K562 (cell line): ENCODE measurements around the gene GABRA4. TPM values are rescaled to one million over a fixed set of nuclear protein-coding genes. Genes with fewer than 3 reads are reported as not detected.

Experiments
- ATAC-seq: fragments of 200-7000 bp; cut with Tn5 transposase; 3 replicates; pipeline ENCODE4 v1.9.1; 2020; ENCODE audit warnings: moderate library complexity
- BruUV-seq: library from RNA; stranded (reverse); fragments of 400-500 nt; replicated peaks from 2 replicates; lab custom pipeline; 2021; lab: Mats Ljungman, UMichigan
- CTCF ChIA-PET: fragments of 300-600 bp; formaldehyde crosslinking; extraction: SDS; loops from one replicate; lab custom pipeline; 2021; ENCODE audit warnings: low intra/inter-chr PET ratio; lab: Yijun Ruan, JAX
- POLR2A ChIA-PET: fragments of 300-600, 350-650 bp; sonication (Branson Sonifier 250); formaldehyde crosslinking; extraction: SDS; loops from one replicate; lab custom pipeline; 2021; ENCODE audit warnings: antibody characterized with exemption, inconsistent platforms; lab: Yijun Ruan, JAX
- DNase-seq, 4 experiments: peaks; one replicate each; pipeline versions ENCODE4 v3.0.0 to v3.0.0-alpha.2; 2011 to 2018; ENCODE audit warnings: low spot score in 3 of 4, mixed read lengths in 3 of 4; ENCODE audit errors: extremely low read depth in 1 of 4
- FAIRE-seq: peaks from 2 replicates; lab custom pipeline; 2011; peaks lifted over from hg19 to GRCh38; lab: Jason Lieb, UNC
- H2AFZ ChIP-seq: 2 replicates; pipeline ENCODE4 v1.6.0; 2011; ENCODE audit warnings: low read depth, low read length, control low read depth, inconsistent platforms
- H3K27ac ChIP-seq: fragments of 200-600 bp; 3 replicates; pipeline ENCODE4 v1.8.0; 2011; ENCODE audit warnings: low read depth, mild to moderate bottlenecking, control low read depth, inconsistent platforms, low read length, moderate library complexity, mixed read lengths; ENCODE audit errors: extremely low read depth
- H3K27me3 ChIP-seq, 2 experiments: fragments of 300-600 bp in 1 of 2; 2 replicates in 1 of 2; 3 replicates in 1 of 2; pipeline versions ENCODE4 v1.6.0 to v1.8.0; 2011; ENCODE audit warnings: inconsistent platforms in 2 of 2, low read length in 2 of 2, mild to moderate bottlenecking in 1 of 2, mixed read lengths in 1 of 2, moderate library complexity in 1 of 2; ENCODE audit not compliant: control insufficient read depth in 2 of 2, insufficient read depth in 2 of 2
- H3K36me3 ChIP-seq: fragments of 300-600 bp; 3 replicates; pipeline ENCODE4 v1.8.0; 2011; ENCODE audit warnings: mild to moderate bottlenecking, low read length, inconsistent platforms; ENCODE audit not compliant: control insufficient read depth, insufficient read depth
- H3K4me1 ChIP-seq, 2 experiments: fragments of 200-600 bp in 1 of 2; replicated peaks in 1 of 2; 2 replicates in 1 of 2; 3 replicates in 1 of 2; pipeline versions ENCODE4 v1.5.1 to v1.8.0; 2011; ENCODE audit warnings: inconsistent platforms in 2 of 2, low read length in 2 of 2, mild to moderate bottlenecking in 1 of 2, mixed read lengths in 1 of 2, moderate library complexity in 1 of 2; ENCODE audit not compliant: control insufficient read depth in 2 of 2, insufficient read depth in 2 of 2
- H3K4me2 ChIP-seq: 2 replicates; pipeline ENCODE4 v1.6.1; 2011; ENCODE audit warnings: low read length, control low read depth, inconsistent platforms, mixed read lengths; ENCODE audit not compliant: insufficient read depth
- H3K4me3 ChIP-seq: fragments of 200-600 bp; sonication (generic), shearing (Covaris generic); 2 replicates; pipeline ENCODE4 v1.5.1; 2016; ENCODE audit warnings: control low read depth, inconsistent platforms
- H3K79me2 ChIP-seq: fragments of 200-600 bp; 3 replicates; pipeline ENCODE4 v1.8.0; 2011; ENCODE audit warnings: low read length, inconsistent platforms; ENCODE audit not compliant: control insufficient read depth, insufficient read depth
- H3K9ac ChIP-seq, 2 experiments: 2 replicates each; pipeline versions ENCODE4 v1.6.0 to v1.6.1; 2011; ENCODE audit warnings: low read depth in 2 of 2, low read length in 2 of 2, control low read depth in 1 of 2, inconsistent platforms in 1 of 2, mild to moderate bottlenecking in 1 of 2, mixed read lengths in 1 of 2; ENCODE audit not compliant: insufficient read depth in 1 of 2
- H3K9me1 ChIP-seq: one replicate; pipeline ENCODE4 v1.6.0; 2011; ENCODE audit warnings: inconsistent platforms, mild to moderate bottlenecking, low read length, moderate library complexity; ENCODE audit not compliant: control insufficient read depth, insufficient read depth
- H3K9me3 ChIP-seq: replicated peaks from 2 replicates; pipeline ENCODE4 v1.5.1; 2011; ENCODE audit warnings: low read depth, low read length, inconsistent platforms; ENCODE audit not compliant: control insufficient read depth, insufficient read depth
- H4K20me1 ChIP-seq: replicated peaks from 2 replicates; pipeline ENCODE4 v1.6.1; 2011; ENCODE audit warnings: low read length, inconsistent platforms, mixed read lengths; ENCODE audit not compliant: control insufficient read depth, insufficient read depth
- CXXC5 ChIP-seq: fragments of 250-450 bp; sonication (Bioruptor Pico); IDR thresholded peaks from 2 replicates; pipeline ENCODE4 v1.8.0; 2022; ENCODE audit warnings: inconsistent platforms, mild to moderate bottlenecking, moderate library complexity
- NFIX ChIP-seq: fragments of 250-450 bp; sonication (Bioruptor Pico); IDR thresholded peaks from 2 replicates; pipeline ENCODE4 v1.4.0; 2020; ENCODE audit warnings: low read depth, mild to moderate bottlenecking, moderate library complexity
- NR4A1 ChIP-seq, 2 experiments: fragments of 250-450 bp in 1 of 2; fragments of 450-650 bp in 1 of 2; sonication (Bioruptor Pico) in 1 of 2; IDR thresholded peaks; 2 replicates each; pipeline versions ENCODE4 v1.4.0 to v1.6.1; 2016 to 2020; ENCODE audit warnings: mild to moderate bottlenecking in 2 of 2, missing compliant biosample characterization in 1 of 2, missing genetic modification characterization in 1 of 2, moderate library complexity in 1 of 2
- OTX1 ChIP-seq: fragments of 450-650 bp; formaldehyde crosslinking; IDR thresholded peaks from 2 replicates; pipeline ENCODE4 v1.4.0; 2022; ENCODE audit warnings: mild to moderate bottlenecking
- RHOXF2B ChIP-seq: fragments of 250-450 bp; sonication (Bioruptor Pico); conservative IDR thresholded peaks from 2 replicates; pipeline ENCODE4 v1.5.1; 2021
- SIN3B ChIP-seq: fragments of 450-650 bp; IDR thresholded peaks from 2 replicates; pipeline ENCODE4 v1.6.1; 2017; ENCODE audit warnings: low read depth, mild to moderate bottlenecking, moderate library complexity
- SIX5 ChIP-seq, 2 experiments: IDR thresholded peaks; 2 replicates each; pipeline ENCODE4 v1.6.1; 2011; ENCODE audit warnings: low read length in 2 of 2, borderline replicate concordance in 1 of 2, low read depth in 1 of 2, mild to moderate bottlenecking in 1 of 2, moderate library complexity in 1 of 2; ENCODE audit not compliant: insufficient read depth in 1 of 2
- ZNF696 ChIP-seq: fragments of 250-450 bp; sonication (Bioruptor Pico); conservative IDR thresholded peaks from 2 replicates; pipeline ENCODE4 v1.4.0; 2020; ENCODE audit warnings: mild to moderate bottlenecking, moderate library complexity
- in situ Hi-C: fragments of 300-500 bp; cut with MboI; formaldehyde crosslinking; loops from 4 replicates; pipeline ENCODE4 v1.15.0; 2018; ENCODE audit warnings: inconsistent platforms, mixed read lengths
- intact Hi-C: fragments of 100-400 bp; cut with micrococcal nuclease; formaldehyde crosslinking; loops from 2 replicates; pipeline ENCODE4 v1.14.2; 2022
- polyA plus RNA-seq, 8 experiments: library from polyadenylated mRNA; depleted of rRNA in 4 of 8; stranded (reverse) in 5 of 8; unstranded in 3 of 8; fragments of >200 nt; fragmentation: Nextera tagmentation in 2 of 8; fragmentation: Illumina TruSeq in 1 of 8; extraction: Ambion mirVana in 2 of 8; extraction: Trizol in 1 of 8; gene quantifications; 2 replicates each; pipeline versions ENCODE4 v1.2.1 to v1.2.3, GENCODE V29; 2011 to 2014; ENCODE audit warnings: inconsistent platforms in 1 of 8, missing spikeins in 1 of 8
- total RNA-seq, 7 experiments: library from RNA; depleted of rRNA in 6 of 7; stranded (reverse); fragments of >200 nt in 6 of 7; fragmentation: Illumina TruSeq in 2 of 7; extraction: Trizol in 2 of 7; gene quantifications; 2 replicates each; pipeline versions ENCODE4 v1.2.1 to v1.2.3, GENCODE V29; 2011 to 2021; ENCODE audit warnings: low replicate concordance in 1 of 7
- TF ChIP-seq, protein P1 (sequence below): IDR thresholded peaks from 2 replicates; pipeline ENCODE4 v1.6.1; 2011; ENCODE audit not compliant: insufficient read length; ENCODE audit errors: extremely low read depth
- TF ChIP-seq, protein P2 (sequence below): sonication (generic); formaldehyde crosslinking; IDR thresholded peaks from 2 replicates; pipeline ENCODE4 v1.8.0; 2022; ENCODE audit warnings: missing genetic modification reagents, mild to moderate bottlenecking, moderate library complexity, borderline replicate concordance
- TF ChIP-seq, protein P3 (sequence below): fragments of 250-450 bp; sonication (Bioruptor Pico); IDR thresholded peaks from 2 replicates; pipeline ENCODE4 v1.9.0; 2021; ENCODE audit warnings: mild to moderate bottlenecking
- TF ChIP-seq, protein P4 (sequence below): IDR thresholded peaks from 3 replicates; pipeline ENCODE4 v1.6.1; 2011; ENCODE audit warnings: borderline replicate concordance, mild to moderate bottlenecking; ENCODE audit not compliant: insufficient read length, insufficient read depth
- TF ChIP-seq, protein P5 (sequence below): sonication (generic); formaldehyde crosslinking; IDR thresholded peaks from 2 replicates; pipeline ENCODE4 v1.8.1; 2023; ENCODE audit warnings: mild to moderate bottlenecking, missing genetic modification reagents
- TF ChIP-seq, protein P6 (sequence below): fragments of 200-400 bp; formaldehyde crosslinking; IDR thresholded peaks from 2 replicates; pipeline ENCODE4 v1.6.1; 2017; ENCODE audit warnings: mild to moderate bottlenecking, low read depth, low read length, moderate library complexity
- TF ChIP-seq, protein P7 (sequence below): sonication (generic); formaldehyde crosslinking; IDR thresholded peaks from 2 replicates; pipeline ENCODE4 v1.9.0; 2022; ENCODE audit warnings: mild to moderate bottlenecking, missing genetic modification reagents

Gene GABRA4
- total and polyA plus RNA-seq, 9 of the 15 experiments (the other 6 are each of a cell fraction or from before 2014, with no cell fraction given): not detected

DNA sequence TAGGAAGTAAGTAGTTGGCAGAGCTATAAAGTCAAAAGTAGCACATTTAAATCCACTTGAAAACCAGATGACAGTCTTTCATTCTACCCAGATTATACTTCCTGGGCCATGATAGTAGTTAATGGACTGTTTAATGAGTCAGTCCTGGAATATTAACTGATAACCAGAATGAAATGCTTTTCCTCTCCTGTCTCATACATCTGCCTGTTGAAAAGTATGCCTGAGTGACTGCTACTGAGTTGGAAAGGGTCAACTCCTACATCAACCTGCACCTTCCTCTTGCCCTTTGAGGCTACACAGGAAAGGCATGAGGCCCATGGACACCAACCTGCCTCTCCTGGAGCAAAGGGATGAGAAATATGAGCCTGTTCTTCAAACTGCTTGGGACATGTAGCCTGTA lies 48.3 kb downstream of the GABRA4 start:
- DNase-seq: no peak
- TF ChIP-seq, protein P1, sequence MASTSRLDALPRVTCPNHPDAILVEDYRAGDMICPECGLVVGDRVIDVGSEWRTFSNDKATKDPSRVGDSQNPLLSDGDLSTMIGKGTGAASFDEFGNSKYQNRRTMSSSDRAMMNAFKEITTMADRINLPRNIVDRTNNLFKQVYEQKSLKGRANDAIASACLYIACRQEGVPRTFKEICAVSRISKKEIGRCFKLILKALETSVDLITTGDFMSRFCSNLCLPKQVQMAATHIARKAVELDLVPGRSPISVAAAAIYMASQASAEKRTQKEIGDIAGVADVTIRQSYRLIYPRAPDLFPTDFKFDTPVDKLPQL: no peak
- TF ChIP-seq SIX5 (IDR thresholded peaks at IDR 0.05; ENCODE audit: borderline replicate concordance in 1 of 2, insufficient read depth in 1 of 2, low read depth in 1 of 2, low read length in 2 of 2) (no peak), NFIX (no peak), RHOXF2B (CRISPR knock-in tag) (no peak), NR4A1 (CRISPR knock-in tag; IDR thresholded peaks at IDR 0.05) (no peak), NR4A1 (tag; IDR thresholded peaks at IDR 0.05) (no peak), SIN3B (no peak), ZNF696 (CRISPR knock-in tag) (no peak), CXXC5 (no peak), OTX1 (CRISPR knock-in tag) (no peak)
- TF ChIP-seq, protein P2, sequence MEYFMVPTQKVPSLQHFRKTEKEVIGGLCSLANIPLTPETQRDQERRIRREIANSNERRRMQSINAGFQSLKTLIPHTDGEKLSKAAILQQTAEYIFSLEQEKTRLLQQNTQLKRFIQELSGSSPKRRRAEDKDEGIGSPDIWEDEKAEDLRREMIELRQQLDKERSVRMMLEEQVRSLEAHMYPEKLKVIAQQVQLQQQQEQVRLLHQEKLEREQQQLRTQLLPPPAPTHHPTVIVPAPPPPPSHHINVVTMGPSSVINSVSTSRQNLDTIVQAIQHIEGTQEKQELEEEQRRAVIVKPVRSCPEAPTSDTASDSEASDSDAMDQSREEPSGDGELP (CRISPR knock-in tag): no peak
- TF ChIP-seq, protein P3, sequence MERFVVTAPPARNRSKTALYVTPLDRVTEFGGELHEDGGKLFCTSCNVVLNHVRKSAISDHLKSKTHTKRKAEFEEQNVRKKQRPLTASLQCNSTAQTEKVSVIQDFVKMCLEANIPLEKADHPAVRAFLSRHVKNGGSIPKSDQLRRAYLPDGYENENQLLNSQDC (CRISPR knock-in tag): no peak
- TF ChIP-seq, protein P4, sequence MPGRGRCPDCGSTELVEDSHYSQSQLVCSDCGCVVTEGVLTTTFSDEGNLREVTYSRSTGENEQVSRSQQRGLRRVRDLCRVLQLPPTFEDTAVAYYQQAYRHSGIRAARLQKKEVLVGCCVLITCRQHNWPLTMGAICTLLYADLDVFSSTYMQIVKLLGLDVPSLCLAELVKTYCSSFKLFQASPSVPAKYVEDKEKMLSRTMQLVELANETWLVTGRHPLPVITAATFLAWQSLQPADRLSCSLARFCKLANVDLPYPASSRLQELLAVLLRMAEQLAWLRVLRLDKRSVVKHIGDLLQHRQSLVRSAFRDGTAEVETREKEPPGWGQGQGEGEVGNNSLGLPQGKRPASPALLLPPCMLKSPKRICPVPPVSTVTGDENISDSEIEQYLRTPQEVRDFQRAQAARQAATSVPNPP: no peak
- TF ChIP-seq, protein P5, sequence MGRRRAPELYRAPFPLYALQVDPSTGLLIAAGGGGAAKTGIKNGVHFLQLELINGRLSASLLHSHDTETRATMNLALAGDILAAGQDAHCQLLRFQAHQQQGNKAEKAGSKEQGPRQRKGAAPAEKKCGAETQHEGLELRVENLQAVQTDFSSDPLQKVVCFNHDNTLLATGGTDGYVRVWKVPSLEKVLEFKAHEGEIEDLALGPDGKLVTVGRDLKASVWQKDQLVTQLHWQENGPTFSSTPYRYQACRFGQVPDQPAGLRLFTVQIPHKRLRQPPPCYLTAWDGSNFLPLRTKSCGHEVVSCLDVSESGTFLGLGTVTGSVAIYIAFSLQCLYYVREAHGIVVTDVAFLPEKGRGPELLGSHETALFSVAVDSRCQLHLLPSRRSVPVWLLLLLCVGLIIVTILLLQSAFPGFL (CRISPR knock-in tag): no peak
- TF ChIP-seq, protein P6, sequence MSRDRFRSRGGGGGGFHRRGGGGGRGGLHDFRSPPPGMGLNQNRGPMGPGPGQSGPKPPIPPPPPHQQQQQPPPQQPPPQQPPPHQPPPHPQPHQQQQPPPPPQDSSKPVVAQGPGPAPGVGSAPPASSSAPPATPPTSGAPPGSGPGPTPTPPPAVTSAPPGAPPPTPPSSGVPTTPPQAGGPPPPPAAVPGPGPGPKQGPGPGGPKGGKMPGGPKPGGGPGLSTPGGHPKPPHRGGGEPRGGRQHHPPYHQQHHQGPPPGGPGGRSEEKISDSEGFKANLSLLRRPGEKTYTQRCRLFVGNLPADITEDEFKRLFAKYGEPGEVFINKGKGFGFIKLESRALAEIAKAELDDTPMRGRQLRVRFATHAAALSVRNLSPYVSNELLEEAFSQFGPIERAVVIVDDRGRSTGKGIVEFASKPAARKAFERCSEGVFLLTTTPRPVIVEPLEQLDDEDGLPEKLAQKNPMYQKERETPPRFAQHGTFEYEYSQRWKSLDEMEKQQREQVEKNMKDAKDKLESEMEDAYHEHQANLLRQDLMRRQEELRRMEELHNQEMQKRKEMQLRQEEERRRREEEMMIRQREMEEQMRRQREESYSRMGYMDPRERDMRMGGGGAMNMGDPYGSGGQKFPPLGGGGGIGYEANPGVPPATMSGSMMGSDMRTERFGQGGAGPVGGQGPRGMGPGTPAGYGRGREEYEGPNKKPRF: no peak
- TF ChIP-seq, protein P7, sequence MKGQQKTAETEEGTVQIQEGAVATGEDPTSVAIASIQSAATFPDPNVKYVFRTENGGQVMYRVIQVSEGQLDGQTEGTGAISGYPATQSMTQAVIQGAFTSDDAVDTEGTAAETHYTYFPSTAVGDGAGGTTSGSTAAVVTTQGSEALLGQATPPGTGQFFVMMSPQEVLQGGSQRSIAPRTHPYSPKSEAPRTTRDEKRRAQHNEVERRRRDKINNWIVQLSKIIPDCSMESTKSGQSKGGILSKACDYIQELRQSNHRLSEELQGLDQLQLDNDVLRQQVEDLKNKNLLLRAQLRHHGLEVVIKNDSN (CRISPR knock-in tag): no peak

More for the DNA sequence above, 48.3 kb downstream of the GABRA4 start:
- BruUV-seq: no TSS peak
- POLR2A ChIA-PET: no interaction called here
- ATAC-seq (no peak), FAIRE-seq (no peak)
- in situ Hi-C loops: no loop called here
- H2AFZ ChIP-seq: no peak overlapping the region
- no peaks in the 10 kb centered on the region for H3K9me3 ChIP-seq
- H3K36me3 ChIP-seq: no peaks in the 10 kb centered on the region
- H4K20me1 ChIP-seq: no peaks in the 10 kb centered on the region
- CTCF ChIA-PET: no interaction called here
- intact Hi-C loops: no loop called here
- H3K79me2 ChIP-seq: no peaks in the 10 kb centered on the region
- no peak overlapping the region for H3K27ac ChIP-seq
- H3K27me3 ChIP-seq: no peaks in the 10 kb centered on the region
- no peak overlapping the region for H3K4me2 ChIP-seq
- no peaks in the 10 kb centered on the region for H3K9me1 ChIP-seq
- H3K4me1 ChIP-seq: no peaks in the 10 kb centered on the region
- H3K4me3 ChIP-seq: no peak overlapping the region
- H3K9ac ChIP-seq: no peak overlapping the region
